HG03558 (cell line): ENCODE data around the gene ZNF333.

ENCODE experiments used
- ATAC-seq: cut with Tn5 transposase; IDR thresholded peaks from one replicate; pipeline ENCODE4 v1.9.1; 2021; ENCODE audit warnings: moderate number of reproducible peaks; ENCODE audit not compliant: unreplicated experiment; ENCODE audit errors: extremely low read depth

Gene ZNF333

GRCh38 chr19:14689598-14690503 is at the start of gene ZNF333:
Gene ZNF333, plus strand, starts transcription at chr19:14690048. Its CDS starts 3,444 bp downstream, at chr19:14693492.
- ATAC-seq: peak; percentile 72

GRCh38 chr19:14648506-14648905 is 41.3 kb upstream of the ZNF333 start:
- ATAC-seq: no peak

- no peak for ATAC-seq
Observed at GRCh38 chr19:14649020-14649419, 40.8 kb upstream of the ZNF333 start.

- ATAC-seq: no peak
Observed at GRCh38 chr19:14650161-14650560, 39.7 kb upstream of the ZNF333 start.

- no peak for ATAC-seq
Observed at GRCh38 chr19:14654786-14655560, 34.9 kb upstream of the ZNF333 start.

- no peak for ATAC-seq
Observed at GRCh38 chr19:14655726-14656125, 34.1 kb upstream of the ZNF333 start.

- ATAC-seq: no peak
Observed at GRCh38 chr19:14659874-14660489, 29.9 kb upstream of the ZNF333 start.

GRCh38 chr19:14661372-14661924 is 28.4 kb upstream of the ZNF333 start:
- no peak for ATAC-seq

- ATAC-seq: no peak
Observed at GRCh38 chr19:14669940-14670339, 19.9 kb upstream of the ZNF333 start.

- ATAC-seq: no peak
Observed at GRCh38 chr19:14670408-14670807, 19.4 kb upstream of the ZNF333 start.

- ATAC-seq: no peak
Observed at GRCh38 chr19:14672188-14672872, 17.5 kb upstream of the ZNF333 start.

GRCh38 chr19:14673088-14673487 is 16.8 kb upstream of the ZNF333 start:
- no peak for ATAC-seq

- no peak for ATAC-seq
Observed at GRCh38 chr19:14674764-14675163, 15.1 kb upstream of the ZNF333 start, which contains the start of gene ADGRE3. Gene ADGRE3, minus strand, starts transcription at chr19:14674844. Its CDS starts 74 bp downstream, at chr19:14674770.

- no peak for ATAC-seq
Observed at GRCh38 chr19:14676762-14677161, 13.1 kb upstream of the ZNF333 start.

GRCh38 chr19:14677464-14677863 is 12.4 kb upstream of the ZNF333 start:
- ATAC-seq: no peak

GRCh38 chr19:14678199-14678598 is 11.6 kb upstream of the ZNF333 start:
- no peak for ATAC-seq

- no peak for ATAC-seq
Observed at GRCh38 chr19:14682084-14682483, 7.8 kb upstream of the ZNF333 start.

- ATAC-seq: no peak
Observed at GRCh38 chr19:14683439-14683838, 6.4 kb upstream of the ZNF333 start.

GRCh38 chr19:14686411-14686810 is 3.4 kb upstream of the ZNF333 start:
- no peak for ATAC-seq
